GM18858 (cell line): ENCODE data around the gene DBI.
"Not testable (repeated sequence)": the region's sequence is repeated elsewhere in the genome, so short reads cannot be mapped to it uniquely, and the experiment has no call there.

Experiments used
- ATAC-seq: cut with Tn5 transposase; IDR thresholded peaks from one replicate; pipeline ENCODE4 v1.9.1; 2021; ENCODE audit not compliant: unreplicated experiment

DBI gene

GRCh38 chr2:119393971-119394748, 27.4 kb downstream of the DBI start:
- no peak for ATAC-seq

DNA sequence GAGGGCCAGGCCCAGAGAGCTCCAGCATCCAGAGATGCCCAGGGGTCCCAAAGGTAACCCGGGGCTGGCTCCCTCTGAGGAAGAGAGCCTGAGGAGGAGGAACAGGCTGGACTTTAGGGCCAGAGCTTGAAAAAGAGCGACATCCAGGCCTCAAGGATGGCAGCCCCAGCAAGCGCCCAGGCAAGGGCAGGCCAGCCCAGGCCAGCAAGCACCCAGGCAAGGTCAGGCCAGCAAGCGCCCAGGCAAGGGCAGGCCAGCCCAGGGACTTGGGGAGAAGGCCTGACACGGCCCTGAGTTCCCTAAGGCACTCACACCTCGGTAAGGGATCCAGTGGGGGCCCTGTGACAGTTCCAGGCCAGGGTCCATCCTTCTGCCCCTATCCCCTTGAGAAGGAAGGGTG, 30.4 kb downstream of the DBI start:
- no peak for ATAC-seq

DNA sequence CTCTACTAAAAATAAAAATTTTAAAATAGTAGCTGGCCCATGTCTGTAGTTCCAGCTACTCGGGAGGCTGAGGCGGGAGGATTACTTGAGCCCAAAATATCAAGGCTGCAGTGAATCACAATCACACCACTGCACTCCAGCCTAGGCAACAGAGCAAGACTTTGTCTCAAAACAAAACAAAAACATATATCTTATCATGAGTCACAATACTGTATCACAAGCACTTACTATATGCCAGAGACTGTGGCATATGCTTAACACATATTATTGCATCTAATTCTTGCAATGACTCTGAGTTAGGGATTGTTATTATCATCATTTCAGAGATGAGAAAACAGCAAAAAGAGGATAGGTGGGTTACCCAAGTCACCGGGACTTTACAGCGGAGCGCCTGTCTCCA, 35.3 kb downstream of the DBI start:
- ATAC-seq: no peak

GRCh38 chr2:119402645-119403560, 36.1 kb downstream of the DBI start:
- ATAC-seq: no peak

GRCh38 chr2:119403618-119404017, 36.8 kb downstream of the DBI start:
- not testable (repeated sequence) for ATAC-seq

GRCh38 chr2:119405151-119405550, 38.4 kb downstream of the DBI start:
- no peak for ATAC-seq

GRCh38 chr2:119407430-119408220, 40.8 kb downstream of the DBI start:
- ATAC-seq: no peak

GRCh38 chr2:119408221-119408619, 41.4 kb downstream of the DBI start:
- no peak for ATAC-seq

DNA sequence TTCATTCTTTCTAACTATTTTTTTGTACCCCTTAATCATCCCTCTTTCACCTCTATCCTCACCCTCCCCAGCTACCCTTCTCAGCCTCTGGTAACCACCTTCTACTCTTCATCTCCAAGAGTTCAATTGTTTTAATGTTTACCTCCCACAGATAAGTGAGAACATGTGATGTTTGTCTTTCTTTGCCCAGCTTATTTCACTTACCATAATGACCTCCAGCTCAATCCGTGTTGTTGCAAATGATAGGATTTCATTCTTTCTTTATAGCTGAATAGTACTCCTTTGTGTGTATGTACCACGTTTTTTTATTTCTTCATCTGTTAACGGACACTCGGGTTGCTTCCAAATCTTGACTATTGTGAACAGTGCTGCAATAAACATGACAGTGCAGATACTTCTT, 42.7 kb downstream of the DBI start:
- no peak for ATAC-seq

GRCh38 chr2:119414894-119415293, 48.1 kb downstream of the DBI start:
- ATAC-seq: no peak

GRCh38 chr2:119415630-119416029, 48.9 kb downstream of the DBI start:
- no peak for ATAC-seq

- ATAC-seq: no peak
Observed at GRCh38 chr2:119416299-119416923, 49.6 kb downstream of the DBI start.

DNA sequence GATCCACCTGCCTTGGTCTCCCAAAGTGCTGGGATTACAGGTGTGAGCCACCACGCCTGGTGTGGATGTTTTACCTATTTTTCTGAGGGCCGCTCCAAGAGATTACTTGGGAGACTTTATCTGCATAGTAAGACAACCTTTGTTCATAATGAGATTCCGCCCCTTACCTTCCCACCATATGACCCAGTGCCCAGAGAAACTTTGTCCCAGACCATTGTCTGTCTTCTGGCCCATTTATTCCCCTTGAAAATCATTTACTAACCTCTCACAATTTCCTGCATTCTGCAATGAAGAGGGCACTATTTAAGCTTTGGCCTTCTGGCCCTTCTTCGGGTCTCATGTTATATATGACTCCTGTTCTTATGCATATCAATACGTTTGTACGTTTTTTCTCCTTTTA, 51.1 kb downstream of the DBI start:
- ATAC-seq: no peak

GRCh38 chr2:119419065-119419464, 52.3 kb downstream of the DBI start:
- no peak for ATAC-seq

DNA sequence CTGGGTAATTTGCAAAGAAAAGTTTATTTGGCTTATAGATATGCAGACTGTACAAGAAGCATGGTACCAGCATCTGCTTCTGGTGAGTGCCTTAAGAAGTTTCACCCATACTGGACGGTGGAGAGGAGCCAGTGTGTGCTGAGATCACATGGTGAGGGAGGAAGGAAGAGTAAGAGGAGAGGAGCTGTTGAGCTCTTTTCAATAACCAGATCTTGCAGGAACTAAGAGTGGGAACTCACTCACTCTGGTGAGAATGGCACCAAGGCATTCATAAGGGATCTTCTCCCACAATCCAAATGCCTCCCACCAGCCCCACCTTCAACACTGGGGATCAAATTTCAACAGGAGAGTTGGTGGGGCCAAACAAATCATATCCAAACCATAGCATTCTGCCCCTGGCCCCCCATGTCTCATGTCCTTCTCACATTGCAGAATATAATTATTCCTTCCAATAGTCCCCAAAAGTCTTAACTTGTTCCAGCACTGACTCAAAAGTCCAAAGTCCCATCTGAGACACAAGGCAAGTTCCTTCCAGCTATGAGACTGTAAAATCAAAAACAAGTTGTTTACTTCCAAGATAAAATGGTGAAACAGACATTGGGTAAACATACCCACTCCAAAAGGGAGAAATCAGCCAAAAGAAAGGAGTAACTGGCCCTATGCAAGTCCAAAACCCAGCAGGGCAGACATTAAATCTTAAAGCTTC, 53.2 kb downstream of the DBI start:
- no peak for ATAC-seq

DNA sequence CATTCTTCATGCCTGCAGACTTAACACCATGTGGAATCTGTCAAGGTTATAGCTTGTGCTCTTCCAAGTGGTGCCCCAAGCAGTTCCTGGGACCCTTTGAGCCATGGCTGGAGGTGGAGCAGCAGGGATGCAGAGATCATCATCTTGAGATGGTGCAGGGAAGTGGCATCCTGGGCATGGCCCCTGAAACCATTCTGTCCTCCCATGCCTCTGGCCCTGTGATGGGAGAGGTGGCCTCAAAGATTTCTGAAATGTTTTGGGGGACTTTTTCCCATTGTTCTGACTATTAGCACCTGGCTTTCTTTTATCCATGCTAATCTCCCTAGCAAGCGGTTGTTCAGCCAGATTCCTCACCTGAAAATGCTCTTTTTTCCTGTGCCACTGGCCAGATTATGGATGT, 54.5 kb downstream of the DBI start:
- no peak for ATAC-seq

DNA sequence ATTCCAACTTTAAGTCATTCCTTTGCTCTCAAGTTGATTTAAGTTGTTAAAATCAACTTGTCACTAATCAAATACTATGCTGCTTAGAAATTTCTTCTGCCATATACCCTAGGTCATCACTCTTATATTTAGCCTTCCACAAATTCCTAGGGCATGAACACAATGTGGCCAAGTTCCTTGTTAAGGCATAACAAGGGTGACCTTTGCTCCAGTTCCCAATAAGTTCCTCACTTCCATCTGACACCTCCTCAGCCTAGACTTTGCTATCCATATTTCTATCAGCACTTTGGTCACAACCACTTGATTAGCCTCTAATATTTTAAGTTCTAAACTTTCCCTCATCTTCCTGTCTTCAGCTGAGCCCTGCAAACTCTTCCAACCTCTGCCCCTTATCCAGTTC, 55.0 kb downstream of the DBI start:
- ATAC-seq: no peak
